Retinal pigment epithelial cell (primary cell): ENCODE measurements around the gene FOXP4.

Experiments used
- DNase-seq: peaks from one replicate; pipeline ENCODE4 v3.0.0-alpha.2; 2010; ENCODE audit warnings: low read depth
- H3K4me3 ChIP-seq: 2 replicates; pipeline ENCODE4 v1.5.1; 2011; ENCODE audit warnings: mild to moderate bottlenecking, low read length, control low read depth, moderate library complexity
- CTCF ChIP-seq: conservative IDR thresholded peaks from 2 replicates; pipeline ENCODE4 v1.5.1; 2011; ENCODE audit warnings: low read depth, low read length, control low read depth, inconsistent platforms

Gene FOXP4

GRCh38 chr6:41637194-41638001 lies 91.2 kb downstream of the FOXP4 start:
- no peak for TF ChIP-seq CTCF
- peak overlapping the region; percentile 57 for H3K4me3 ChIP-seq
- no peak for DNase-seq

GRCh38 chr6:41638002-41638934 lies 92.1 kb downstream of the FOXP4 start, which contains the start of gene MDFI:
TSS of gene MDFI (plus strand) at chr6:41638468. CDS start at chr6:41638750, 282 bp downstream.
- DNase-seq, result no peak

GRCh38 chr6:41638935-41639808 lies 93.0 kb downstream of the FOXP4 start:
- peak overlapping the region; percentile 57 for H3K4me3 ChIP-seq
- DNase-seq, result no peak
- no peak for TF ChIP-seq CTCF

More at GRCh38 chr6:41638002-41638934, 92.1 kb downstream of the FOXP4 start, which contains the start of gene MDFI:
- peak within 1 kb of the TSS; percentile 57 for H3K4me3 ChIP-seq
- TF ChIP-seq CTCF, result no peak

- DNase-seq, result no peak
- TF ChIP-seq CTCF, result no peak
- H3K4me3 ChIP-seq, result peak overlapping the region; percentile 57
Measured at GRCh38 chr6:41639809-41640371, 93.7 kb downstream of the FOXP4 start.

GRCh38 chr6:41640426-41640825 lies 94.2 kb downstream of the FOXP4 start:
- no peak for TF ChIP-seq CTCF
- no peak overlapping the region for H3K4me3 ChIP-seq
- DNase-seq, result no peak

- no peak overlapping the region for H3K4me3 ChIP-seq
- DNase-seq, result no peak
Measured at GRCh38 chr6:41641352-41641925, 95.3 kb downstream of the FOXP4 start.

More at GRCh38 chr6:41641352-41641925, 95.3 kb downstream of the FOXP4 start:
- TF ChIP-seq CTCF, result no peak
